Activated gamma-delta T cell (primary cell): ENCODE data around the gene VAMP1.
"Not testable (repeated sequence)": the region's sequence is repeated elsewhere in the genome, so short reads cannot be mapped to it uniquely, and the experiment has no call there.

ENCODE experiments used
- DNase-seq: peaks from one replicate; lab custom pipeline; 2025; lab: John Stamatoyannopoulos, UW

Gene VAMP1

DNA sequence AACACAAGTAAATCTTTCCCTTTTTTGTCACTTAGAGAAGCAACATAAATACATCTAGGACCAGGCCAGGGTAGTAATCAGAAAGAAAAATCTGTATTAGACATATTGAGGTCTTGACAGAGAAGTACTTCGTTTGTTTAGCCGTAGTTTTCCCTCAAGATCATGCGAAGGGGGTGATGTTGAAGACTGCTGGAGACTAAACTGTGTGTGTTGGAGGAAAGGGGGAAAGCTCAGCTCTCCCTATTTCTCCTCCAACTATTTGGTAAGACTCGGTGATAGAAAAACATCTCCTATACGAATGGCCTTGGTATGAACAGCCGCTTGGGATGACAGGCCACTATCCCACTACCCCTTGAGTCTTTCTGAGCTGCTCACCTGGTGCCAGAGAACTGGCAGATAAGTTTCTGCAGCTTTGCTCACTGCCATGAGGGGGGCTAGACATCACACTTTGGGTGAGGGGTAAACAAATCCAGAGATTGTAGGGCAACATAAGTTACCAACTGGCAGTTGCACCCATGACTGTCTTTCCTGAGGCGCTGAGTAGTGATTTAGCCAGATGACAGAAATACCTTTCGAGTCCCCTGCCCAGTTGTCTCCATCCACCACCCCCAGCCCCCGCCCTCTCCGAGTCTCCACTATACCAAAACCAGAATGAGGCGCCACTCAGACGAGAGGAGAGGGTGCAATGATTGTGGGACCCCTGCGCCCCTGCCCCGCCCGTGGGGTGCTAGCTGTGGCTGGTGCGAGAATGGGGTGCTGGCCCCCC is 685 bp downstream of the VAMP1 start:
- no peak for DNase-seq

DNA sequence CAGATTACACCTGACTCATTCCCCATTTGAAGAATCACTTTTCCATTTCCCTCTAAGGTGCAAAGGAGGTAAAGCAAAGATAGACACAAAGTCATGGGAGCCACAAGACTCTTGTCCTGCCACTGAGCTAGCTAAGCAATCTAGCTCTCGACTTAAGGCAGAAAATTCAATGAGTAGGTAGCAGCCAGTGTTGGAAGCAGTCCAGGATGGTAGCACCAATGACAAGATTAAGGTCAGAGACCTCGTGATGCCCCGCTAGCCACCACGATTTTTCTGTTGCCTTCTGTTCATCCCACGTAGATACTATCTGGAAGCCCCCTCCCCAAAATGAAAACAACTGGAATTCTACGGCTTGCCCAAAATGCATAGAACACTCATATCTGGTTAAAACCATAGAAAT is 1.4 kb downstream of the VAMP1 start:
- DNase-seq: no peak

DNA sequence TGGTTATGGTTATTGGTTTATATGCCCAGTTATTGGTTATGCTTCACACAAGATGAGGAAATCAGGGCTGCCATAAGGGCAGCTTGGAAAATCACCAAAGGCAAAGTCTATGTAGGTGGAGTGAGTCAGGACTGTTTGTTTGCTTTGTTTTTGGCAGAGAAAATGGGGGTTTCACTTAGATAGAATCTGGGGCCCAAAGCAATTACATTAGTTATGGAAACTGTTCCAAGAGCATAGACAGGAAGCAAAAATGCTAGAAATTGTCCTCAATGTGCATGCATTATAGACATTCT is 2.2 kb downstream of the VAMP1 start:
- no peak for DNase-seq

DNA sequence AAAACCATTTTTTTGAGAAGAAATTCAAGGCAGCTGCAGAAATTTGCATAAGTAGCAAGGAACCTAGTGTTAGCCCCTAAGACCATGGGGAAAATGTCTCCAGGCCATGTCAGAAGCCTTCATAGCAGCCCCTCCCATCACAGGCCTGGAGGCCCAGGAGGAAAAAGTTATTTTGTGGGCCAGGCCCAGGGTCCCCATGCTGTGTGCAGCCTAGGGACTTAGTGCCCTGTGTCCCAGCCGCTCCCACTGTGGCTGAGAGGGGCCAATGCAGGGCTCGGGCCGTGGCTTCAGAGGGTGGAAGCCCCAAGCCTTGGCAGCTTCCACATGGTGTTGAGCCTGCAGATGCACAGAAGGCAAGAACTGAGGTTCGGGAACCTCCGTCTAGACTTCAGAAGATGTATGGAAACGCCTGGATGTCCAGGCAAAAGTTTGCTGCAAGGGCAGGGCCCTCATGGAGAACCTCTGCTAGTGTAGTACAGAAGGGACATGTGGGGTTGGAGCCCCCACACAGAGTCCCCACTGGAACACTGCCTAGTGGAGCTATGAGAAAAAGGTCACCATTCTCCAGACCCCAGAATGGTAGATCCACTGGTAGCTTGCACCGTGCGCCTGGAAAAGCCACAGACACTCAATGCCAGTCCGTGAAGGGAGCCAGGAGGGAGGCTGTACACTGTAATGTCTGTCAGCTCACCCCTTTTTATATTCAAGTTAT is 2.8 kb downstream of the VAMP1 start:
- DNase-seq: not testable (repeated sequence)

DNA sequence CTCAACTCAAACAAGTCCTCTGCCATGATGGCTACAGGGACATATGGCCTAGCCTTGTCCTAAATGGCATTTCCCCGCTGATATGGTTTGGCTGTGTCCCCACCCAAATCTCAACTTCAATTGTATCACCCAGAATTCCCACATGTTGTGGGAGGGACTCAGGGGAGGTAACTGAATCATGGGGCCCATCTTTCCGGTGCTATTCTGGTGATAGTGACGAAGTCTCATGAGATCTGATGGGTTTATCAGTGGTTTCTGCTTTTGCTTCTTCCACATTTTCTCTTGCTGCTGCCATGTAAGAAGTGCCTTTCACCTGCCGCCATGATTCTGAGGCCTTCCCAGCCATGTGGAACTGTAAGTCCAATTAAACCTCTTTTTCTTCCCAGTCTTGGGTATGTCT is 3.7 kb downstream of the VAMP1 start:
- not testable (repeated sequence) for DNase-seq

DNA sequence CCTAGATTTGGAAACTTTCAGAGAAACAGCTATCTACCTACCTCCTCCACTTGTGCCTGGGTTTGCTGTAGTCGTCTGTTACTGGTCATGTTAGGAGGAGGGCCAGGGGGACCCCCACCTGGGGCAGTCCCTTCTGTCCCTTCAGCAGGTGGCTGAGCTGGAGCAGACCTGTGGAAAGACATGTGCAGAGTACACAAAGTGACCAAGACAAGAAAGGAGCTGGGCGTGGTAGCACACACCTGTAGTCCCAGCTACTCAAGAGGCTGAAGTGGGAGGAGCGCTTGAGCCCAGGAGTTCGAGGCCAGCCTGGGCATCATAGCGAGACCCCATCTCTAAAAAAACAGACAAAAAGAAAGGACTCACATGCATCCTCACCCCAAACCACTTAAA is 4.3 kb downstream of the VAMP1 start:
- no peak for DNase-seq

DNA sequence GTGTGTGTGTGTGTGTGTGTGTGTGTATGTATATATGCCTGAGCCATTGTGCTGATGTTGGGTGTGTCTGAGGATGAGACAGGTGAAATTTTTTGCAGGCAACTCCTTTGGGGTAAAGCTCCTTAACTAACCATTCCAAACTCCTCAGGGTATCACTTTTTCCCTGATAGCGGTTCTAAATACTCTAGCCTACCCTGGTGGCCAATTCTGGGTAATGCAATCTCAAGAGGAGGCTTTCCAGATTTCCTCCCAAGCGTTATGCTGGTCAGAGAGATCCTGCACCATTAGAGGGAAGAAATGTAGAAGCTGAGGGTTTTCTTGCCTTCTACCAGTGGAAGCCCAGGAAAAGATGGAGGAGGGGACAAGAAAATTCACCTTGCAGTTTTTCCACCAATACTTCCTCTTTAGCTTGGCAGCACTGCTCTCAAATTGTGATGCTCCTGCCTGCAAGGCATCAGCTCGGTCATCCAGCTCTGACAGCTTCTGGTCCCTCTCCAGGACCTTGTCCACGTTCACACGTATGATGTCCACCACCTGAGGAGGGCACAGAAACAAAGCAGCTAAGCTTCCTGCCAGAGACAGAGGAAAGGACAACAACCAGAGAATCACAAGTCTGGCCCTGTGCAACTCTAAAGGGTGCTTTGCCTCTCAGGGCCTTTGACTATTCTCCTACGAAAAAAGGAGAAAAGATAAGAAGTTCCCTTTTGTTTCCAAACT is 4.9 kb downstream of the VAMP1 start:
- DNase-seq: no peak

DNA sequence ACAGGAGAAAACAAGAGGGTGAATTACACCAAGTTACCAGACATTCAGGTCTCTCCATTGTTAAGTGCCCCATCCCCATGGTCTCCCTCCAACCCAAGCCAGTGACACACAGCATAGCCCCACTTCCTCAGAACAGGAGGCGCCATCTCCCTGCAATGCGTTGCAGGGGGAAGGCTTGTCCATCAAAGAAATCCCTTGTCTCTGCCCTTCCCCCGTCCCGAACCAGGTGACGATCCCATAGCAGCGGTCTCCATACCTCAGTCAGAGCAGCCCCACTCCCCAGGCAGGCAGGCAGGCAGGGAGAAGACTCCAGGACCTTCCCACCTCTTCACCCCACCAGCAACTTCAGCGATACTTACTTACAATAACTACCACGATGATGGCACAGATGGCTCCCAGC is 5.9 kb downstream of the VAMP1 start:
- DNase-seq: no peak

DNA sequence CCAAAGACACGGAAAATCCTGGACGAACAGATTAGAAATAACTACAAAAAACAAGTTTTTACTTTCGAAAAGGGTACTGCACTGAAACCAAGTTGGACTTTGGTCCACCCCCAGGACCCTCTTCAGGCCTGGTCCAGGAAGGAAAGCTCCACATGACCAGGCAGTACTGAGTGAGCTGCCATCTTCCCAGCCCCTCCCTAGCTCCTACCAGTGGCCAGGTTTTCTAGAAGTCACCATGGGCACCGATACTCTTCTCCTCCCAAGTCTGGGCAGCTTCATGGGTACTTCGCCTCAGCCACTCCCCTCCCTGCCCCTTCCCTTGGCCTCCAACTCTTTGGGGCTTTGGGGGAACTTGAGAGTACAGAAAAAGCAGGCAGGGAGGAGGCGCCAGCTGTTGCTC is 6.6 kb downstream of the VAMP1 start:
- no peak for DNase-seq

DNA sequence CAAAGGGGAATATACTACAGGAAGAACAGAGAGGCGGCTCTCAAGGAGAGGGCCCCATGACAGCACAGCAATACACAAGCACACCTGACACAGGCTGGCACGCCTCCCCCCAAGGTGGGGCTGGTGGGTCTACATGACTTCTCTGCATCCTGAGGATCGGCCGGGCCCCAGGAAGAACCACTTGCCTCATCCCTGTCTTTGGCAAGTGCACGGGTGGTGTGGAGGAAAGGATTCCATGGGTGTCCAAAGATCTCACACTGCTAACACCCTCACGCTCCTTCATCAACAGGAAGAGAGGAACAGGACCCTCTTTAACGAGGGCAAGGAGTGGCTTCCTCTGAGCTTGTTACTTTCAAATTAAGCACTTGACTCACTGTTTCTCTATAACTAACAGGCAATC is 7.3 kb downstream of the VAMP1 start:
- DNase-seq: no peak

DNA sequence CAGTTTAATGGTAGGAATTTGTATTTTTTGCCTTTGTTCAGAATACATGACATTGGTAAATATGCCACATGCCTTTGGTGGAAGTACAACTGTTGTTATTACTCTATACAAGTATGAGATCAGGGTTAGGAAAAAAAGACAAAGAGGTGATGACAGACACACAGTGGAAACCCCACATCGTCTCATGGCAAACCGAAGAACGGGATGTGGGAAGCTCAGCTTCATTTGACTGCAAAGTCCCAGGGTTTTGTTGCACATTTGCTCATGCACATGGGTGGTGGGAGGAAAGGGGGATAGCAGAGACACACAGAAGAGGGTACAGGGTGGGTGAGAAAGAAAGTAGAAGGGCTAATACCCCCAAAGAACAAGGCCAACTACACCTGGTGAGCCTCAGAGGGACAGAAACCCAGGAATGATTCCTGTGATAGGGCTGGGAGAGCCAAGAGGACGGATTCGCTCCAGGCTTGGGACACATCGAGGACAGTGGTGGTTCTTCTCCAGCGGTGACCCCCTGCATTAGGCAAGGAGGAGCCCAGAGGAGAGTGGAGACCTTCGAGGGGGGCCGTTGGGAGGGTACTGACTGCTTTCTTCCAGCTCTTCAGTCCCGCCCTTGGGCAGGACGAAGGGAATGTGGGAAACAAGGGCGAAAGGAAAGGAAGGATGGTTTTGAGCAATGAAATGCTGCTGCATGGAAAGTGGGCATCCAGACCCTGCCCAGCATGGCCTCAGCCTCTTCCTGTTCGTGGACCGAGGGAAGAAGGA is 8.1 kb downstream of the VAMP1 start:
- DNase-seq: no peak

DNA sequence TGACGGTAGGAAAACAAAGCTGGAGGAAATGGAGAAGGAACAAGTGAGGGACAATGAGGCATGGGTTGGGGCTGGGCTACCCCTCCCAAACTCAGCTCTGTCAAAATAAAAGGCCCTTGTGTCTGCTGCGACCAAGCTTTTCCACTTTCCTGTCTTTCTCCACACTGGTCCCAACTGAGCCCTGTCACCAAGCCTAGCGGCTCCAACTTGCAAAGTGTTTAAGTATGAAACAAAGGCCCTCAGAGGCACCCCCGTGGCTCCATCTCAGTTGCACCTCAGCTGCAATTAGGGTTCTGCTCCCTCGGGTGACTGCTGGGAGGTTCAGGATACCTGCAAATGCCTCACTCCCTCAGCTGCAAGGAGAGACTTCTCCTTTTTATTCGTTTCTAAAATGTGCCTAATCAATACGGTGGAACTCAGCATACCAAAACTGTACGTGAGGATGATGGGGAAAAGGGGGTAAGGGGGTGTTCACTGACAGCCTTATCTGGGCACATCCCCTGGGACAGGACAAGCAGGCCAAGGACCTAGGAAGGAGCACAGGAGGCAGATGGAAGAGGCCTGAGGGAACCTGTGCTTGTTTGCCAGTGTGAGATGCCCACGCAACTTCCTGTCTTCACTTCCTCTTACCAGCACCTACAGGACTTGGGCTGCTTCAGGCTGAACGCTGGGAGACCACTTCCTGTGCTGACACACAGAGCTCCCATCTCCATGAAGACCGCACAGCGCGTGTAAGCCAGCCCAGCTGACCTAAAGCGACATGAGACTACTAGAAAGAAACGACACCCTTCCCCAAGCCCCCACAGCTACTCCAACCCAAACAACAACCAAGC is 8.9 kb downstream of the VAMP1 start:
- DNase-seq: peak; percentile 25

DNA sequence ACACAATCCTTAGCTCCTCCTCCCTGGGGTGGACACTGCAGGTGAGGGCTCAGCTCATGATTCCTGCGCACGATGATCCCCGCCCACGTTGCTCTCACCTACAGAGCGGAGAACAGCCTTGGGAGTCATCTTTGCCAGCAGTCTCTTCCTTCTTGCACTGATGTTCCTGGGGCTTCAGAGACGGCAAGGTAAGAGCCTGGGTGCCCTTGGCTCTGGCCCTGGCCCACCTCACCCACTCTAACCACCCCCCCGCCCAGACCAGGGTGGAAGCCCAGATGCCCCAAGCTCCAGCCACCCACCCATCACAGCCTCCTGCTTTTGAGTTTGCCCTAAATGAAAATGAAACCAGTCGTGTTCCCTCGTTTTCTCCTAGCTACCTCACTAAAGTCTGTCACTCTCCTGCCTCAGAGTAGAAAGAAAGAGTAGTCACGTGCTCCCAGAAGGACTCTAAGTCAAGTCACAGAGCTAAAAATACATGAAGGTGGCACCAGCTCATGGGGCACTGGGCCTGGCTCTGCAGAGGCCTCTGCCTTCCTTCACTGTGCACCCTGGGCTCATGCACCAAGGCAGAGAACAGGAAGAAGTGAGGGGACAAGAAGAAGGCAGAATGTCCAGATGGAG is 9.6 kb downstream of the VAMP1 start:
- no peak for DNase-seq

DNA sequence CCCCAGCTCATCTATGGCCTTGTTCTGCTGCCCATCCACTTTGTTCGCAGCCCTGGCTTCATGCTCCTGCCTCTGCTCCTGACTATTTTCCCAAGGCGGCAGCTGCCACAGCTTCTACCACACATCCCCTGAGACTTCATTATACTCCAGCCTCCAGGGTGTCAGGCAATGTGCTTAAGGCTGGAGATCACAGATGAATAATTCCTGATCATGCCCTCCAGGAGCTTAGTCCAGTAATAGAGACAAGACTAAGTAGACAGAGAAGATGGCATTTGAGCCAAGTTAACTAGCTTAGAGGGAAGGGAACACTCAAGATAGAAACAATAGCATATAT is 11.5 kb downstream of the VAMP1 start:
- DNase-seq: no peak

DNA sequence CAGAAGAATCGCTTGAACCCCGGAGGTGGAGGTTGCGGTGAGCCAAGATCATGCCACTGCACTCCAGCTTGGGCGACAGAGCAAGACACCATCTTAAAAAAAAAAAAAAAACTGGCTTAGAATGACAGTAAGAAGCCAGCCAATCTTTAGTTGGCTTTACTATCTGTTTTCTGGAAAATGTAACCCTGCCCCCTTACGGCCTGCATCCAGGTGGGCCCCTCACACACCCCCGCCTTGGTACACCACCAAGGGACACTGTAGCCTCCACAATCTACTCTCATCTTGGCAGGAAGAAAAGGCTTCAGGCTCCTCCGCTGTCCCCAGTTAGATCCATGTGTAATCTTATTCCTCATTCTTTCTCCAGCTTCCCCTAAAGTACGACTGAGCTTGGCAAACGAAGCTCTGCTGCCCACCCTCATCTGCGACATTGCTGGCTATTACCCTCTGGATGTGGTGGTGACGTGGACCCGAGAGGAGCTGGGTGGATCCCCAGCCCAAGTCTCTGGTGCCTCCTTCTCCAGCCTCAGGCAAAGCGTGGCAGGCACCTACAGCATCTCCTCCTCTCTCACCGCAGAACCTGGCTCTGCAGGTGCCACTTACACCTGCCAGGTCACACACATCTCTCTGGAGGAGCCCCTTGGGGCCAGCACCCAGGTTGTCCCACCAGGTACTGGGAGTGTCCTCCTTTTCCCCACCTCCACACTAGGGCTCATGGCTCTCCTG is 12.0 kb downstream of the VAMP1 start:
- DNase-seq: no peak

DNA sequence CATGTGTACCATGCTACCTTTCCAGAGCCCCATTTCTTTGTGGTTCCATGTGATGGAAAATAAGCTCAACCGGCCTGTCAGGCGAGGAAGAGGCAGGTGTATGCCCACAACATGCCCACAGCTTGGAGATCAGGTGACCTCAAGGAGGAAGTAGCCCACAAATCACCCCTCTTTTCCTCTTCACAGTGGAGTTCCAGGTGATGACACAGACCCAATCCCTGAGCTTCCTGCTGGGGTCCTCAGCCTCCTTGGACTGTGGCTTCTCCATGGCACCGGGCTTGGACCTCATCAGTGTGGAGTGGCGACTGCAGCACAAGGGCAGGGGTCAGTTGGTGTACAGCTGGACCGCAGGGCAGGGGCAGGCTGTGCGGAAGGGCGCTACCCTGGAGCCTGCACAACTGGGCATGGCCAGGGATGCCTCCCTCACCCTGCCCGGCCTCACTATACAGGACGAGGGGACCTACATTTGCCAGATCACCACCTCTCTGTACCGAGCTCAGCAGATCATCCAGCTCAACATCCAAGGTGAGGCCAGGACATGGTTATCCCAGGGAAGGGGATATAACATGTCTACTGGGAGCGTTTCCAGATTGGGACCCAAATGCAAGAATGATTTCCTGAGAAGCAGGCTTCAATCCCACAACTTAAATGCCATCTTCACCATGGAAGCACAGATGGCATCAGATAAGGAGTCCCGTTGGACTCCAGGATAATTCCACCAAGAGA is 13.1 kb downstream of the VAMP1 start:
- DNase-seq: no peak

DNA sequence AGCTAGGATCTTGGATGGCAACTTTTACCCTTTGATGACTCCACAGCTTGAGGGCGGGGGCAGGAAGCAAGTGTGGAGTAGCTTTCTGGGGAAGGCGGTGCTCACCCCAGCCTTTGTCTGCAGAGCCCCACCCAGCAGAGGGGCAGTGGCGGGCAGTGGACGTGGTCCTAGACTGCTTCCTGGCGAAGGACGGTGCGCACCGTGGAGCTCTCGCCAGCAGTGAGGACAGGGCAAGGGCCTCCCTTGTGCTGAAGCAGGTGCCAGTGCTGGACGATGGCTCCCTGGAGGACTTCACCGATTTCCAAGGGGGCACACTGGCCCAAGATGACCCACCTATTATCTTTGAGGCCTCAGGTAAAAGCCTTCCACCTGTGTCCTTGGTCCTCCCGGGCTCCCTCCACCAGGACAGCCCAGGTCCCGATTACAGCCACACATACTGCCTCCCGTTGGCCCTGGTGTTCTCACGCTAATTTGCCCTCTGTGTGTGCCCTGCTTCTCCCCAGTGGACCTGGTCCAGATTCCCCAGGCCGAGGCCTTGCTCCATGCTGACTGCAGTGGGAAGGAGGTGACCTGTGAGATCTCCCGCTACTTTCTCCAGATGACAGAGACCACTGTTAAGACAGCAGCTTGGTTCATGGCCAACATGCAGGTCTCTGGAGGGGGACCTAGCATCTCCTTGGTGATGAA is 17.4 kb downstream of the VAMP1 start:
- DNase-seq: no peak

DNA sequence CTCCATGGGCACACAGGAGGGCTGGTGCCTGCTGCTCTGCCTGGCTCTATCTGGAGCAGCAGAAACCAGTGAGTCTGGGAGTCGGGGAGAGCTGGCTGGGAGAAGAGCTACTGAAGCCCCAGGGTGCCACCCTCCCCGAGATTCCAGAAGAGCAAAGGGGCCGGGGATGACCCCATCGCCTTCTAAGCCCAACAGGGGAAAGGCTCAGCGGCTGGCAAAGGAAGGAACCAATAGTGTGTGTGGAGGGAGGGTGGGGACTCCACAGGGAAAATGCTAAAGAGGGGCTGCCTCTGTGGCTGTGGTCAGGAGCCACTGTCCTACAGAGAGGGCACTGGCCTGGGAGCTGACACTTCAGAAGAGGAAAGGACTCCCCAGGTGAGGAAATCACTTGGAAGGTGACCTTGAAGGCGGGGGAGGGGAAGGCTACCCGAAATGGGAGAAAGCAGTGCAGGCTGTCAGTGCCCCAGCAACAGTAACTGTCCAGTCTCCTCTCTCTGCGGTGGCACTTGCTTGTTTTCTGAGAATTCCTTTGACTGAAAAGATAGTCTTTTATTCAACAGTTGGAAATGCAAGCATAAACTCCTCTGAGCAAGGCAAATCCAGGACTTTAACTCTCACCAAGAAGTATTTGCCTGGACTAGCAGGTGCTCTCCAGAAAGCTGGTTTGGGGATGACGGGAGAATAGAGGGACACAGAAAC is 18.1 kb downstream of the VAMP1 start:
- no peak for DNase-seq
